Occipital lobe (tissue), 2 donors: Measurements from ENCODE around the gene S100A11. TPM values are rescaled to one million over a fixed set of nuclear protein-coding genes. Genes with fewer than 3 reads are reported as not detected.
A peak's percentile ranks its signal among the peaks of the same experiment; 100 is the strongest.

ENCODE experiments used
- DNase-seq: peaks from one replicate; lab custom pipeline; 2025; lab: John Stamatoyannopoulos, UW
- total RNA-seq: library from RNA; depleted of rRNA; stranded (reverse); fragments of >200 nt; gene quantifications from one replicate; pipeline ENCODE4 v1.2.3, GENCODE V29; 2014

Gene S100A11
- total RNA-seq, 1 donor from 2014 or later, result 0.78 TPM

GRCh38 chr1:152003846-152004442 is 32.9 kb downstream of the S100A11 start:
- no peak for DNase-seq

GRCh38 chr1:152002960-152003359 is 33.8 kb downstream of the S100A11 start:
- no peak for DNase-seq

- peak; percentile 38 for DNase-seq
Measured at GRCh38 chr1:152001631-152002584, 34.9 kb downstream of the S100A11 start.

GRCh38 chr1:152000964-152001630 is 35.7 kb downstream of the S100A11 start:
- DNase-seq, result no peak

- no peak for DNase-seq
Measured at GRCh38 chr1:151998611-151999362, 38.0 kb downstream of the S100A11 start.

- DNase-seq, result no peak
Measured at GRCh38 chr1:151997284-151997570, 39.6 kb downstream of the S100A11 start.

- no peak for DNase-seq
Measured at GRCh38 chr1:151995774-151996173, 41.0 kb downstream of the S100A11 start.

- DNase-seq, result no peak
Measured at GRCh38 chr1:151994956-151995355, 41.8 kb downstream of the S100A11 start.

- no peak for DNase-seq
Measured at GRCh38 chr1:151993734-151994496, 42.9 kb downstream of the S100A11 start, which contains the start of gene S100A10. S100A10 (minus strand) TSS chr1:151993859; CDS start chr1:151986230, 7,629 bp downstream.

- DNase-seq, result no peak
Measured at GRCh38 chr1:151993084-151993733, 43.6 kb downstream of the S100A11 start.

GRCh38 chr1:151992303-151993083 is 44.3 kb downstream of the S100A11 start:
- no peak for DNase-seq

- no peak for DNase-seq
Measured at GRCh38 chr1:151991663-151992302, 45.0 kb downstream of the S100A11 start.

GRCh38 chr1:151990856-151991198 is 46.0 kb downstream of the S100A11 start:
- DNase-seq, result no peak

- DNase-seq, result no peak
Measured at GRCh38 chr1:151990058-151990855, 46.5 kb downstream of the S100A11 start.

GRCh38 chr1:151989211-151989862 is 47.5 kb downstream of the S100A11 start:
- DNase-seq, result no peak

- DNase-seq, result no peak
Measured at GRCh38 chr1:151988405-151988923, 48.3 kb downstream of the S100A11 start.

GRCh38 chr1:151986501-151987190 is 50.2 kb downstream of the S100A11 start:
- DNase-seq, result no peak
